ENCODE results near the gene KIF26B.

The KIF26B gene

DNA sequence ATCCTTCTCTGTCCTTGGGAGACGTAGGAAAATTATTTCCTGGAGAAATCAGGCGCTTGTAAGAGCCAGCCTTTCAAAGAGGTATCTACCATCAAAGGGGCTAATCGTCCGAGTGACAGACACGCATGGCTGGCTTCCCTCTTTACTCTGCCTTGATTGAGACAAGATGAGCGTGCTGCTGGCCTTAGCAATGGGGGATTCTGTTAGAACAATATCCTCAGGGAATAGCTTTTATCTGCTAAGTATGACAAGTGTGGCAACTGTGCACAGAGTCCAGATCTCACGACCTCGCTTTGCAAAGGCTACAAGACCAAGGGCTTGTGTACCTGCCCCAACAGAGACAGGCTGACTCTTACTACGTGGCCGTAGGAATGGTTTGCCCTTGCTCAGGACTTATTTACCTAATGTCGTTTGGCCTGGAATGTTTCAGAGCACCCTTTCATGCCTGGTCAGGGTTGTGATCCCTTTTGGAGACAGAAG lies 417.1 kb downstream of the KIF26B start:
- Histone ChIP-seq H3K4me1 (peaks cover 31% of the 10 kb centered on the region), H3K27me3 (no peaks in the 10 kb centered on the region)

DNA sequence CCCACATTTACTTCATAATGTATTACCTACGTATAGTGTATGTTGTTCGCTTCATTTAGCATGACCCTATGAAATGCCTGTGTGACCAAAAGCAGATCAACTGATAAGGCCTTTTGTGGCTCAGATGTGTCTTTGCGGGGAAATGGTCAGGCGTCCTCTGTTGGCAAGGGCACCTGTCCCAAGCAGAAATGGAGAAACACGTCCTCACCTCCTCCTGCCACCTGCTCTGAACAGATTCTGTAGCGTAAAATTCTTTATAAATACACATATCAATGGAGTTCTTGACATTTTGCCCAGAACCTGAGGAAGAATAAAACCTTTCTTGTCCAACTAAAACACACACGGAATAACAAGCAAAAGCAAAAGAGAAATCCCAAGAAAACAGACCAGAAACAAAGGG lies 417.9 kb downstream of the KIF26B start:
- no peaks in the 10 kb centered on the region for H3K9me3 ChIP-seq
- peaks cover 4% of the 10 kb centered on the region for H3K36me3 ChIP-seq
- H3K4me3 ChIP-seq (ENCODE audit: low read depth, low read length) = no peak overlapping the region
- no peaks in the 10 kb centered on the region for H3K27me3 ChIP-seq
- no peak for DNase-seq
- TF ChIP-seq, protein P1, sequence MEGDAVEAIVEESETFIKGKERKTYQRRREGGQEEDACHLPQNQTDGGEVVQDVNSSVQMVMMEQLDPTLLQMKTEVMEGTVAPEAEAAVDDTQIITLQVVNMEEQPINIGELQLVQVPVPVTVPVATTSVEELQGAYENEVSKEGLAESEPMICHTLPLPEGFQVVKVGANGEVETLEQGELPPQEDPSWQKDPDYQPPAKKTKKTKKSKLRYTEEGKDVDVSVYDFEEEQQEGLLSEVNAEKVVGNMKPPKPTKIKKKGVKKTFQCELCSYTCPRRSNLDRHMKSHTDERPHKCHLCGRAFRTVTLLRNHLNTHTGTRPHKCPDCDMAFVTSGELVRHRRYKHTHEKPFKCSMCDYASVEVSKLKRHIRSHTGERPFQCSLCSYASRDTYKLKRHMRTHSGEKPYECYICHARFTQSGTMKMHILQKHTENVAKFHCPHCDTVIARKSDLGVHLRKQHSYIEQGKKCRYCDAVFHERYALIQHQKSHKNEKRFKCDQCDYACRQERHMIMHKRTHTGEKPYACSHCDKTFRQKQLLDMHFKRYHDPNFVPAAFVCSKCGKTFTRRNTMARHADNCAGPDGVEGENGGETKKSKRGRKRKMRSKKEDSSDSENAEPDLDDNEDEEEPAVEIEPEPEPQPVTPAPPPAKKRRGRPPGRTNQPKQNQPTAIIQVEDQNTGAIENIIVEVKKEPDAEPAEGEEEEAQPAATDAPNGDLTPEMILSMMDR (IDR thresholded peaks at IDR 0.05; ENCODE audit: low read depth, low read length) = no peak
- H3K4me1 ChIP-seq = peaks cover 25% of the 10 kb centered on the region

More for the DNA sequence above, 417.1 kb downstream of the KIF26B start:
- H3K36me3 ChIP-seq = no peaks in the 10 kb centered on the region; the same call in none of the 2 replicates
- H3K4me3 ChIP-seq (ENCODE audit: low read depth, low read length) = peak overlapping the region; percentile 23
- H3K9me3 ChIP-seq = no peaks in the 10 kb centered on the region
- TF ChIP-seq, protein P1 (IDR thresholded peaks at IDR 0.05; ENCODE audit: low read depth, low read length) = 0 out of 2 replicates have a peak, but pooled peaks have one; percentile 4
- peak; percentile 83 for DNase-seq

DNA sequence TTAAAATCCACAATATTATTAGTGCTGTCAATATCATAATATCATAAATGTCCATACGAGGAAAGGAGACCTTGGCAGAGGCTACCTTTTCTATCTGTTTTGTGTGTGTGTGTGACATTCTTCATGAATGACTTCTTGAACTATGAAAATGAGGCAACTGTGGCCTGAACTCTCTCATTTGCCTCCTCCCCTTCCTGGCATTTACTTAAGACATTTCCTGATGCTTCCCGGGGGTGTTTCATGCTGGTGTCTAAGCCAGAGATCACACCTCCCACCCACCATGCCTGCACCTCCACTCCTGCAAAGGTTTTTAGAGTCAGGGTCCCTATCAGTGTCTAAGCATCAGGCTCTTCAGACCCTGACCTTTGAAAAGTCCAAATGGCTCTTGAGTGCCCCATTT lies 420.9 kb downstream of the KIF26B start:
- Histone ChIP-seq H3K27me3 (no peaks in the 10 kb centered on the region), H3K36me3 (peaks cover 4% of the 10 kb centered on the region), H3K4me3 (ENCODE audit: low read depth, low read length) (no peak overlapping the region), H3K4me1 (peaks cover 19% of the 10 kb centered on the region), H3K9me3 (no peaks in the 10 kb centered on the region)
- no peak for DNase-seq
- TF ChIP-seq, protein P1 (IDR thresholded peaks at IDR 0.05; ENCODE audit: low read depth, low read length) = no peak

DNA sequence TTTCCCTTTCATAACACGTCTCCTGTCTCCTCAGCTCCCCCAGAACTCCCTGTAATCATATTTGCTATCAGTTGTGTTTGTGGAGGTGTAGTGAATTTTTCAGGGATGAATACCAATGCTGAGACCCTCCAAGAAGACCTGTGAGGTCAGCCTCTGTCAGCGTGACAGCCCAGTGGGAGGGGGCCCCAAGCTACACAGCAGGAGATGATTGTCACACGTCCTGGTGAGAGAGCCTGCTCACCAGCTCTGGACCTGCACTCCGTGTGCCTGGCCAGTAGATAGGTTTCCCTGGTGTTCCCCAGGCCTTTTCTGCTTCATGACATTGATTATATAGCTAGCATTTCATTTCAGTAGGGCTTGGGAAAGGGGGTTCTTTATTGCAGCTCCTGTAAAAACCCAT lies 421.5 kb downstream of the KIF26B start:
- no peaks in the 10 kb centered on the region for H3K9me3 ChIP-seq
- TF ChIP-seq, protein P1 (IDR thresholded peaks at IDR 0.05; ENCODE audit: low read depth, low read length) = no peak
- H3K36me3 ChIP-seq = peaks cover 4% of the 10 kb centered on the region
- H3K4me3 ChIP-seq (ENCODE audit: low read depth, low read length) = no peak overlapping the region
- no peaks in the 10 kb centered on the region for H3K27me3 ChIP-seq
- peaks cover 13% of the 10 kb centered on the region for H3K4me1 ChIP-seq
- DNase-seq = no peak

DNA sequence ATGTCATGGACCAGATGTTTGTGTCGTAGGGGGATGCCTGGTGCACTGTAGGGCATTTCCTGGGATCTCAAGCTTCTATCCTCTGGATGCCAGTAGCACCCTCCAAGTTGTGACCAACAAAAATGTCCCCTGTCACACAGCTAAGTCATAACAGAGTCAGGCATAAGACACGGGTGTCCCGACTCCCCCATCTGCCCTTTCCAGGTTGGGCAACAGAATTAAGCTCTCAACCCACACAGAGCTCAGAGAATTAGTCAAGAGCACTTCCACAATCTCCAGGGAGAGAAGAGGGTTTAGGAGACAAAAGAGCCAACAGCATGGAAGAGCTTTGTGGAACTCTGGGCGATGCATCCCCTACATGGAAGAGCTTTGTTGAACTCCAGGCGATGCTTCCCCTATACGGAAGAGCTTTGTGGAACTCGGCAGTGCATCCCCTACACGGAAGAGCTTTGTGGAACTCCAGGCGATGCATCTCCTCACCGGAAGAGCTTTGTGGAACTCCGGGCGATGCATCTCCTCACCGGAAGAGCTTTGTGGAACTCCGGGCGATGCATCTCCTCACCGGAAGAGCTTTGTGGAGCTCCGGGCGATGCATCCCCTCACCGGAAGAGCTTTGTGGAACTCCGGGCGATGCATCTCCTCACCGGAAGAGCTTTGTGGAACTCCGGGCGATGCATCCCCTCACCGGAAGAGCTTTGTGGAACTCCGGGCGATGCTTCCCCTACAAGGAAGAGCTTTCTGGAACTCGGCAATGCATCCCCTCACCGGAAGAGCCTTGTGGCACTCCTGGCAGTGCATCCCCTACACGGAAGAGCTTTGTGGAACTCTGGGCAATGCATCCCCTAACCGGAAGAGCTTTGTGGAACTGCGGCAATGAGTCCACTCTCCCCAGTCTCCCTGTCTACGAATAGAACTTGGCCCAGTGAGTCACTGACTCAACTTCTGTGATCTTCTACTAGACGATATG lies 422.7 kb downstream of the KIF26B start:
- TF ChIP-seq, protein P1 (IDR thresholded peaks at IDR 0.05; ENCODE audit: low read depth, low read length) = no peak
- Histone ChIP-seq H3K9me3 (no peaks in the 10 kb centered on the region), H3K4me3 (ENCODE audit: low read depth, low read length) (no peak overlapping the region)

DNA sequence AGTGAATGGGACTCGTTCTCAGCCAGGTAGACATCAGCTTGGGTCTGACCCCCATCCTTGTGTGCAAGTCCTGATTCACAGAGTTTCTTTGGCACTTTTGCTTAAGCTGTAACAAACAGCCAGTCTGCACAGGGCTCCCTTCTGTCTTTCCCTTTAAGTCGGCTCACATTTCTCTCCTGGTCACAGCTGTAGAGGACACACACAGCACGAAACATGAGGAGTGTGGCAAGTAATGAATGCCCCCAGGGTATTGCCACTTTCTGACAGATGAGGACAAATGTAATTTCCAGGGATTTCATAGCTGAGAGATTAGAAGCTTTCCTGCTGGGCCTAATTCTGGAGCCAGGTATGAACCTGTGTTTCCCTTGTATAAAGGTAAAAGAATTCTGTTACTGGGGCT lies 423.5 kb downstream of the KIF26B start:
- peaks cover 10% of the 10 kb centered on the region for H3K4me1 ChIP-seq
- DNase-seq = no peak
- H3K9me3 ChIP-seq = no peaks in the 10 kb centered on the region
- H3K4me3 ChIP-seq (ENCODE audit: low read depth, low read length) = no peak overlapping the region
- peaks cover 6% of the 10 kb centered on the region for H3K36me3 ChIP-seq
- TF ChIP-seq, protein P1 (IDR thresholded peaks at IDR 0.05; ENCODE audit: low read depth, low read length) = no peak
- H3K27me3 ChIP-seq = no peaks in the 10 kb centered on the region

More for the DNA sequence above, 422.7 kb downstream of the KIF26B start:
- Histone ChIP-seq H3K27me3 (no peaks in the 10 kb centered on the region), H3K4me1 (peaks cover 7% of the 10 kb centered on the region), H3K36me3 (peaks cover 4% of the 10 kb centered on the region)
- DNase-seq = no peak
